ENCODE data around the gene ME3.

DNA sequence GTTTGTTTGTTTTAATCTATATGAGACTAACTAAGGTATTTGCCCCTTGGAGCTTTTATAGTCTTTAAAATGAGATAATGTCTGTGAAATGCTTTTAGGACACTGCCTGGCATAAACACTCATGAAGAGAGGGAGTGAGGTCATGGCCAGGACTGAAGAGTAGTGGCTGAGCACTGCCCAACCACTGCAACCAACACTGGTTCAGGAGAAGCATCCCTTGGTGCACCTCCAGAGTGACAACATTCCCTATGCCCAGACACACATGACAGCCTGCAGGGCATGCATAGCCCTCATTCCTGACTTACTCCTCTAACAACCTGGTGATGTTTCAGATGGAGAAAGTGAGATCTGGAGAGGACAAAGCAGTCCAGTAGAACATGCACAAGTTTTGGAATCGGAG lies 36.1 kb downstream of the ME3 start:
- TF ChIP-seq MAX (IDR thresholded peaks at IDR 0.05) (no peak), POLR2A (IDR thresholded peaks at IDR 0.05; ENCODE audit: borderline replicate concordance, extremely low read depth, insufficient read depth, insufficient read length) (no peak), ATF3 (IDR thresholded peaks at IDR 0.05) (no peak), ZNF274 (IDR thresholded peaks at IDR 0.05; ENCODE audit: low read depth, low read length) (no peak), EZH2 (IDR thresholded peaks at IDR 0.05) (no peak), SP1 (IDR thresholded peaks at IDR 0.05; ENCODE audit: low read depth) (no peak), REST (IDR thresholded peaks at IDR 0.05; ENCODE audit: low read depth) (no peak), CEBPB (IDR thresholded peaks at IDR 0.05; ENCODE audit: low read depth) (no peak)
- TF ChIP-seq, protein P1, sequence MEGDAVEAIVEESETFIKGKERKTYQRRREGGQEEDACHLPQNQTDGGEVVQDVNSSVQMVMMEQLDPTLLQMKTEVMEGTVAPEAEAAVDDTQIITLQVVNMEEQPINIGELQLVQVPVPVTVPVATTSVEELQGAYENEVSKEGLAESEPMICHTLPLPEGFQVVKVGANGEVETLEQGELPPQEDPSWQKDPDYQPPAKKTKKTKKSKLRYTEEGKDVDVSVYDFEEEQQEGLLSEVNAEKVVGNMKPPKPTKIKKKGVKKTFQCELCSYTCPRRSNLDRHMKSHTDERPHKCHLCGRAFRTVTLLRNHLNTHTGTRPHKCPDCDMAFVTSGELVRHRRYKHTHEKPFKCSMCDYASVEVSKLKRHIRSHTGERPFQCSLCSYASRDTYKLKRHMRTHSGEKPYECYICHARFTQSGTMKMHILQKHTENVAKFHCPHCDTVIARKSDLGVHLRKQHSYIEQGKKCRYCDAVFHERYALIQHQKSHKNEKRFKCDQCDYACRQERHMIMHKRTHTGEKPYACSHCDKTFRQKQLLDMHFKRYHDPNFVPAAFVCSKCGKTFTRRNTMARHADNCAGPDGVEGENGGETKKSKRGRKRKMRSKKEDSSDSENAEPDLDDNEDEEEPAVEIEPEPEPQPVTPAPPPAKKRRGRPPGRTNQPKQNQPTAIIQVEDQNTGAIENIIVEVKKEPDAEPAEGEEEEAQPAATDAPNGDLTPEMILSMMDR (IDR thresholded peaks at IDR 0.05 in 2 of 3, conservative IDR thresholded peaks at IDR 0.05 in 1 of 3; ENCODE audit: borderline replicate concordance in 1 of 3, insufficient read depth in 1 of 3, low read depth in 2 of 3, low read length in 2 of 3): no peak

Data from HCT116 (cell line).